Kasumi-1 (cell line): Measurements from ENCODE around the gene ZGPAT.
A peak's percentile ranks its signal among the peaks of the same experiment; 100 is the strongest.
"Not testable (repeated sequence)": the region's sequence is repeated elsewhere in the genome, so short reads cannot be mapped to it uniquely, and the experiment has no call there.

Experiments used
- DNase-seq, 2 experiments: peaks; one replicate each; lab custom pipeline; 2025; lab: John Stamatoyannopoulos, UW

The ZGPAT gene

DNA sequence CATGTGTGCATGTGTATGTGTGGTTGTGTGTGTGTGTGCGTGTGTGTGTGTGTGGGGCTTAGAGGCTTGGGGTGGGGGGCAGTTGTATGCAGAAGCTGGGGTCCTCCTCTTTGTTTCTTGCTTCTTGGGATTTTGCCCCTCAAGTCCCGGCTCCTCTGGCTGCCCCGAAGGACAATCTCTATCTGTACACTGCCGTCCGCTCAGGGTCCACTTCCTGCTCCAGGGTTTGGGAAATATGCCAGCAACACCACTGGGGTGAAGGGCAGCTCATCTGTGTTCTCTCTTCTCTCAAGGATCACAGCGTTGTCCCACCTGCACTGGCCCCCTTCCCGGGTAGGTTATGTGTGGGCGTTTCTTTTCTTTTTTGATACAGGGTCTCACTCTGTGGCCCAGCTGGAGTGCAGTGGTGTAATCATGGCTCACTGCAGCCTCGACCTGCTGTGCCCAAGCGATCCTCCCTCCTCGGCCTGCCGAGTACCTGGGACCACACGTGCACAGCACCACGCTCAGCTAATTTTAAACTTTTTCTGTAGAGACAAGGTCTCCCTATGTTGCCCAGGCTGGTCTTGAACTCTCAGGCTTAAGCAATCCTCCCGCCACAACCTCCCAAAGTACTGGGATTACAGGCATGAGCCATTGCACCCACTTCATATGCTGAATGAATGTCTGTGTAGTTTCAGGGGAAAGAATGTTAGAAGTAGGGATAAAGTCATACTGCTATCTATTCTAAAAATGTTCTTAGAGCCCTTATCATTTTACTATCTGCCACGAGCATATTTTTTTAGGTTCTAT, 57.4 kb downstream of the ZGPAT start:
- no peak for DNase-seq

DNA sequence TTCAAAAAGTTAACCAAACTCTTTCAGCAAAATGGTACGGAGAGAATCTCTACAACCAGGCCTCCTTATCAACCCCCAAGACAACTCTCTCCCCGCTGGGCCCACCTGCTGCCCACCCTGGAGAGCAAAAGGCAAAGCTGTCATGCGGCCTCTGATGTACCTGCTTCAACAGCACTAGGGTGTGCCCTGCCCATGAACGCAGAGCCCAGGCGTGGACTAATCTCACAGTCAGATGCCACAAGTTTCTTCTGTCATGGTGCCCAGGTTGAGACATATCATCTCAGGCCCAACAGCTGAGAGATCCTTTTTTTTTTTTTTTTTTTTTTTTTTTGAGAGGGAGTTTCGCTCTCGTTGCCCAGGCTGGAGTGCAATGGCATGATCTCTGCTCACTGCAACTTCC, 58.1 kb downstream of the ZGPAT start:
- DNase-seq, result no peak

DNA sequence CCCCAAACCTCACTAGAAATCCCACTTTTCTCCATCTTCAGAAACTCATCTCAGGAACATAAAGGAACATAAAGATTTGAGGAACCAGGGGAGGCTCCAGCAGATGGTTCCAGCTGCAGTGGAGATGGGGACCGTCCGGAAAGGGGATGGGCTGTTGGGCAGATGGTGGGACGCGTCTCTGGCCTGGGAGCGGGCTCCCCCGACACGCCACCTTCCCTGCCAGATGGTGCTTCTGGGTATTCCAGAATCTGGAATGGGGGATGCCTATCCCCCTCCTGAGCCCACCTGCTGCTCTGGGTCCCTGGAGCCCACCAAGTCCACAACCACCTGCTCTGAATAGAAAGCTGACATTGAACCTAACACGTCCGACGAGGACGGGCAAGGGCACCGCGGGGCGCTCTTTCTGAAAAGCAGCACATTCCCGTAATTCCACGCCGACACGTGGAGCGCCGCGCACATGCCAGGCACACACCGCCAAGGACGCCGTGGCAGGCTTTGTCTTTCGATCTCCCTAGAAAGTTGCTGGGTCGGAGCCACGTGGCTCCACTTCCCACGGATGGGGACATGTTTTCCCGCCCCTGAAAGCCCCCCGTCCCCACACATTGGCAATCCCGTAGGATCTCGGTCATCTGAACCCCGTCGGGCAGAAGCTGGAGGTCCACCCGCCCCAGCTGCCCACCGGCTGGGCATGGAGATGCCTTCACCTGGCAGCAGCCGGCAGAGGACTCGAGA, 59.0 kb downstream of the ZGPAT start:
- no peak for DNase-seq

DNA sequence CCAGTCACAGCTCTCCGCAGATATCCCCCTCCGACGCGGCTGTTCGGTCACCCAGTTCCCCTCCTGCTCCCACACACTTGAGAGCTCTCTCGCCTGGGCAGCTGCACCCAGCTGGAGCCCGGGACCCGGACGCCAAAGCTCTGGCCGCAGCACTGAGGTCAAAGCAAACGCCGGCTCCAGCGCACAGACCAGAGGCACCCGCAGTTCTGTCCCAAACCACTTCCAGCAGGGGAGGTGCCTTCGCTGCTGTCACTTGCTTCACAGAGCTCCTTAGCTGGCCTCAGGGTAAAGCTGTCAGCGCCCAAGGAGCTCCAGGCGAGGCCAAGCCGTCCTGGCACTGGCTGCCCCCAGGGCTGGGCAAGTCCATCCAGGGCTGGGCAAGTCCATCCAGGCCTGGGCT, 59.6 kb downstream of the ZGPAT start:
- DNase-seq, result no peak

GRCh38 chr20:63767886-63768285, 60.0 kb downstream of the ZGPAT start:
- DNase-seq, result no peak

GRCh38 chr20:63768591-63769515, 61.0 kb downstream of the ZGPAT start:
- no peak for DNase-seq

DNA sequence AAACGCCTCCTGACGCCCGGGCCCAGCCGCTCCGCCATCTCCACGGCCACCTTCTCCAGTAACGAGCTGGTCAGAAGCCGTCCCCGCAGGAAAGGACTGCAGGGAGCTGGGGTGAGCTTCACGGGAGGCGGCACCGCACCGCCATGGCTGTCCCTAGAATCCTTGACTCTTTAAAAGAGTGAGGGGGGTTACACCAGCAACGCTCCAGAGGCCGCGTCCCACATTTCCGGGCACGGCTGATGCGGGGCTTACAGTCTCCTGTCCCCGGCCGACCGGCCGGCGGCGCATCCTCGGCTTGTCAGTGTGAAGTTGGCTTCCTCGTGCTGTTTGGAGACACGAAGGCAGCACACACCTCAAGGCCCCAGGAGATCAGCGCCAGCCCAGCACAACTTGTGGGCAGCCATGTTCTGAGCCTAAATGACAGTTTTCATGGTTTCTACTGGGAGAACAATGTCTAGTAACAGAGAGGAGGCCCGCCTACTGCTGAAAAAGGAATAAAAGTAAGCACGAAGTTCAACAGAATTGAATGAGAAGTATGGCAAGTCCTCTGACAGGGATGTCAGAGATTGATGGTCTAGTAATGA, 62.1 kb downstream of the ZGPAT start:
- no peak for DNase-seq

DNA sequence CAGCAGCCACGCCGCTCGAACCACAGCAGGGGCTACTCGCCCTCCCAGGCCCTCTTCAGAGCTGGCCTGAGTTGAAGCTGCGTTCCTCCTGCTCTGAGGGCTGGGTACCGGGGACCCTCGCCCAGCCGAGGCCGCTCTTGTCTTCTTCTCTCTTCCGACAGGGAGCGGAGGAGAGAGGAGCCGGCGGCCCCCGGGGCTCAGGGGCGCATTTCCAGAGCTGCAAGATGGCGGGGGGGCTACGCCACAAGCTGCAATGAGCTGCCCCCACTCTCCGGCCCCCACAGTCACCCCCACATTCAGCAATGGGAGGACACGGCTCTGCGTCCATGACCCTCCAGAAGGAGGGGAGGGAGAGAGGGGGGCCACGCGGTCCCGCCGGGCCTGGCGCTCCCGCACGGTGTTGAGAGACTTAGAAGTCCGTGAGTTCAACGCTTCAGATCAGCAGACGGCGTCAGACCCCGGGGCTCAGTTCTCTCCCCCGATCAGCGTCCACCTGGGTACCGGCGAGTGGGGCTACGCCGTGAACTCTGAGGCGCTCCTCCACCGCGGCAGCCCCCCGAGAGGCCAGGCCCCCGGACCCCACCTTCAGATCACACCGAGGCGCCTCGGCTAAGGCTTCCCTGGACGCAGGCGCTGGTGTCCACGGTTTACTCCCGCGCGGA, 63.3 kb downstream of the ZGPAT start:
- no peak for DNase-seq

- no peak for DNase-seq
Observed at GRCh38 chr20:63772781-63773518, 65.1 kb downstream of the ZGPAT start.

DNA sequence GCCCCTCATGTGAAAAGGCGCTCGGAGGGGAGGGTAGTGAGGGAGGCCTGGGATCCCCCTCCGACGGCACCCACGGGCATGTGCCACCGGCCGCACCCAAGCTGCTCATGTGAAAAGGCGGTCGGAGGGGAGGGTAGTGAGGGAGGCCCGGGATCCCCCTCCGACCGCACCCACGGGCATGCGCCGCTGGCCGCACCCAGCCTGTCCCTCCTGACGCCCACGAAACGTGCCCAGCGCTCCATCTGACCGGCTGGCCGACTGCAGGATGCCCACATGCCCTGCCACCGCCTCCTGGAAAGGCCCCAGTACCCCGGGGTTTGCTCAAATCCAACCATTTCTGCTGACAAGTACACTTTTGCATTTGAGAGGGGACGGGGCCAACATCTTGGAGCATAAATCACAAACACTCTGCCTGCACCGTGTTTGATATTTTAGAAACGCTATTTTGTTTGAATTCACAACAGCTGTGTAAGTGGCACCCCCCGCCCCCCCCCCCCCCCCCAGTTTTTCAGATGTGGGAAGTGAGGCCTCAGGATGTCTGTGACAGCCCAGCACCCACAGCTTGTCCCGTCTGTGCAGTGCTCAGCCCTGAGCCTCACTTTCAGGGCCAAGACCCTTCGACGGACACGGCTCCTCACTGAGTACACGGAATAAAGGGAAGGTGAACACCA, 65.9 kb downstream of the ZGPAT start:
- DNase-seq, result no peak

- no peak for DNase-seq
Observed at GRCh38 chr20:63774306-63774705, 66.5 kb downstream of the ZGPAT start.

GRCh38 chr20:63775096-63775978, 67.5 kb downstream of the ZGPAT start:
- DNase-seq, result peak in 1 of 2 experiments; percentile 5

DNA sequence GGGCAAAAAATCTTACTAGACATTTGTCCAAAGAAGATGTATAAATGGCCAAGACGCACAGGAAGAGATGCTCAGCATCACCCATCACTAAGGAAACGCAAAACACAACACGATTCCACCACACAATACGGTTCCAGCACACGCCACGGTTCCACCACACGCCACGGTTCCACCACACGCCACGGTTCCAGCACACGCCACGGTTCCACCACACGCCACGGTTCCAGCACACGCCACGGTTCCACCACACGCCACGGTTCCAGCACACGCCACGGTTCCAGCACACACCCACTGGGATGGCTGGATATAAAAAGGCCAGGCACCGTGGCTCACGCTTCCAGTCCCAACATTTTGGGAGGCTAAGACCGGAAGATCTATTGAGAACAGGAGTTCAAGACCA, 69.0 kb downstream of the ZGPAT start:
- DNase-seq, result not testable (repeated sequence)

GRCh38 chr20:63777614-63778013, 69.8 kb downstream of the ZGPAT start:
- no peak for DNase-seq

- no peak for DNase-seq
Observed at GRCh38 chr20:63778034-63778752, 70.4 kb downstream of the ZGPAT start.

- no peak for DNase-seq
Observed at GRCh38 chr20:63778857-63779256, 71.0 kb downstream of the ZGPAT start.

DNA sequence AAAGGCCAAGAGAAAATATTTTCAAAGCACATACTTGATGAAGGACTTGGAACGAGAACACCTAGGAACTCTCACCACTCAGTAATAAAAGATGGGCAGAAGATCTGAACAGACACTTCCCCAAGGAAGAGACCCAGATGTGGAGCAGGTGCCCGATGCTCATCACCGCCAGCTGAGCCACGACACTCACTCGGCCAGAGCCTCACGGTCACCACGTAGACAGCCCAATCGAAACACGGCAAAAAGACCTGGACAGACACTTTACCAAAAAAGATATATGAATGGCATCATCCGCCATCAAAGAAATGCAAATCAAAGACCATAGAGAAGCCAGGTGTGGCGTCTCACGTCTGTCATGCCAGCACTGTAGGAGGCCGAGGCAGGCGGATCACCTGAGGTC, 73.3 kb downstream of the ZGPAT start:
- DNase-seq, result no peak

DNA sequence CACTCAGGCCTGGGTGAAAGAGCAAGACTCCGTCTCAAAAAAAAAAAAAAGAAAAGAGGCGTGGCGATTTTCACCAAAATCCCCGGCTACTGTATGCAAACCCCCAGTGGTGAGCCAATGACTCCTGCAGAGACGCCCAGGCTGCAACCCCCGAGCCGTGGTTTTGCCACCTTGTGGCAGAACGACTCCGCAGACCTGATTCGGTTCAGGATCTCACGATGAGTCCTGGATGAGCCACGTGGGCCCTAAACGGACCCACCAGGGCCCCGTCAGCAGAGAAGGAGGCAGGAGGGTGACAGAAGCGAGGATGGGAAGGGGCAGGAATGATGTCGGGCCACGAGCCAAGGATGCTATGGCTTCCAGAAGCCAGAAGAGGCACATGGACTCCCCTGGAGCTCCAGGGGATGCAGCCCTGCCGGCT, 74.2 kb downstream of the ZGPAT start:
- DNase-seq, result no peak
